GM12801 (cell line): Measurements from ENCODE around the gene BCAS4.

Experiments
- CTCF ChIP-seq: IDR thresholded peaks from one replicate; pipeline ENCODE4 v1.5.1; 2011; ENCODE audit warnings: control low read depth; ENCODE audit not compliant: insufficient read length; ENCODE audit errors: extremely low read depth

The BCAS4 gene

GRCh38 chr20:50866831-50867230 is 72.0 kb downstream of the BCAS4 start:
- TF ChIP-seq CTCF: no peak

- TF ChIP-seq CTCF: no peak
Observed at GRCh38 chr20:50867805-50868204, 72.9 kb downstream of the BCAS4 start.

- no peak for TF ChIP-seq CTCF
Observed at GRCh38 chr20:50868509-50869495, 73.9 kb downstream of the BCAS4 start.

GRCh38 chr20:50870561-50871161 is 75.8 kb downstream of the BCAS4 start:
- TF ChIP-seq CTCF: no peak

- no peak for TF ChIP-seq CTCF
Observed at GRCh38 chr20:50872560-50873425, 77.9 kb downstream of the BCAS4 start.

- no peak for TF ChIP-seq CTCF
Observed at GRCh38 chr20:50873585-50873984, 78.7 kb downstream of the BCAS4 start.

- TF ChIP-seq CTCF: no peak
Observed at GRCh38 chr20:50874111-50874757, 79.4 kb downstream of the BCAS4 start.
